Epithelial cell of proximal tubule (primary cell): ENCODE measurements around the gene FAM163B. TPM values are rescaled to one million over a fixed set of nuclear protein-coding genes. Genes with fewer than 3 reads are reported as not detected.
A peak's percentile ranks its signal among the peaks of the same experiment; 100 is the strongest.

Experiments used
- DNase-seq: peaks from one replicate; pipeline ENCODE4 v3.0.0-alpha.2; 2011; ENCODE audit warnings: low read depth
- H3K4me3 ChIP-seq: 2 replicates; pipeline ENCODE4 v1.5.1; 2011; ENCODE audit warnings: low read depth, mild to moderate bottlenecking, low read length
- CTCF ChIP-seq: conservative IDR thresholded peaks from 2 replicates; pipeline ENCODE4 v1.5.1; 2012; ENCODE audit warnings: low read depth, mild to moderate bottlenecking, low read length
- total RNA-seq: library from RNA; depleted of rRNA; stranded (reverse); fragments of >200 nt; gene quantifications from 2 replicates; pipeline ENCODE4 v1.2.3, GENCODE V29; 2015

Gene FAM163B
- total RNA-seq, 1 donor from 2014 or later = not detected

GRCh38 chr9:133592731-133593409 is 16.3 kb downstream of the FAM163B start:
- peak; percentile 15 for TF ChIP-seq CTCF
- H3K4me3 ChIP-seq = no peak overlapping the region
- DNase-seq = no peak

DNA sequence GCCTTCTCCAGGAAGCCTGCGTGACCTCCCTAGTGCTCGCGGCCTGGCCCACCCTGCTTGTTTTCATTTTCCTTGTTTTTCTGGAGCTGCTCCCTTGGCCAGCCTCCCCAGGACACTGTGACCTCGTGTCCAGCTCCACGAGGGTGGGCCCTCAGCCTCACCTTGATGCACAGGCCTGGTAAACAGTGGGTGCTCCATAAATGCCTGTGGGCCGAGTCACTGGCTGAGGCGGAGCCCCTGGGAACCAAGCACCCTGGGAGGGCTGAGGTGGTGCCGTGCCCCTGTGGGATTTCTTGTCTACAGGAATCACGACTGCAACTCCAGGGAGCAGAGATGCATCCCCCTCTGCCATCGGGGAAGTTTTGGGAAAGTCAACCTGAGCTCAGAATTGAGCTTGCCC is 17.2 kb downstream of the FAM163B start:
- H3K4me3 ChIP-seq = no peak overlapping the region
- TF ChIP-seq CTCF = no peak
- DNase-seq = no peak

GRCh38 chr9:133591116-133591910 is 17.9 kb downstream of the FAM163B start:
- no peak for DNase-seq
- H3K4me3 ChIP-seq = no peak overlapping the region
- no peak for TF ChIP-seq CTCF

DNA sequence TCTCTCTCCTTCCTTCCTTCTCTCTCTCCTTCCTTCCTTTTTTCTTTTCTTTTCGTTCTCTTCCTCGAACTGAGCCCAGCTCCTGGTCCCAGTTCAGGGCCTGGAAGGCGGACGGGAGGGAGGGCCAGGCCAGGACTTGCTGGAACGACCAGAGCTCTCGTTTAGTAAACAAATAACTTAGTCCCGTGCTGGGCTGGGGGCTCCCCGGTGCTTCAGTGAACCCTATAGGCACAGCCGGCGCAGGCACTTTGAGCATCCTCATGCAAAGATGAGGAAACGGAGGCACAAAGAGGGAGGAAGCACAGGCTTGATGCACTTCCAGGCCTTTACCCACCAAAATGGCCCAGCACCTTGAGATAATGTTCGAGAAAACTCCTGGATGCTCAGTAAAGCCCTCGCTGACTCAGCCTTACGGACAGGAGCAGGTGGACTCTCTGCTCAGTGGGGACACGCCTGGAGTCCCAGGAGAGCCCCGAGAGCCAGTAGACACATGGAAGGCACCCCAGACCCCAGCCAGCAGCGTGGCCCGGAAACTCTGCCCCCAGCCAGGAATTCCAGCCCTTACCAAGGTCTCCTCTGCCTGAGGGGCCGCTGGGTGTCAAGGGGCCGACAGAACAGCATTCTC is 18.8 kb downstream of the FAM163B start:
- H3K4me3 ChIP-seq = no peak overlapping the region
- TF ChIP-seq CTCF = no peak
- DNase-seq = no peak

DNA sequence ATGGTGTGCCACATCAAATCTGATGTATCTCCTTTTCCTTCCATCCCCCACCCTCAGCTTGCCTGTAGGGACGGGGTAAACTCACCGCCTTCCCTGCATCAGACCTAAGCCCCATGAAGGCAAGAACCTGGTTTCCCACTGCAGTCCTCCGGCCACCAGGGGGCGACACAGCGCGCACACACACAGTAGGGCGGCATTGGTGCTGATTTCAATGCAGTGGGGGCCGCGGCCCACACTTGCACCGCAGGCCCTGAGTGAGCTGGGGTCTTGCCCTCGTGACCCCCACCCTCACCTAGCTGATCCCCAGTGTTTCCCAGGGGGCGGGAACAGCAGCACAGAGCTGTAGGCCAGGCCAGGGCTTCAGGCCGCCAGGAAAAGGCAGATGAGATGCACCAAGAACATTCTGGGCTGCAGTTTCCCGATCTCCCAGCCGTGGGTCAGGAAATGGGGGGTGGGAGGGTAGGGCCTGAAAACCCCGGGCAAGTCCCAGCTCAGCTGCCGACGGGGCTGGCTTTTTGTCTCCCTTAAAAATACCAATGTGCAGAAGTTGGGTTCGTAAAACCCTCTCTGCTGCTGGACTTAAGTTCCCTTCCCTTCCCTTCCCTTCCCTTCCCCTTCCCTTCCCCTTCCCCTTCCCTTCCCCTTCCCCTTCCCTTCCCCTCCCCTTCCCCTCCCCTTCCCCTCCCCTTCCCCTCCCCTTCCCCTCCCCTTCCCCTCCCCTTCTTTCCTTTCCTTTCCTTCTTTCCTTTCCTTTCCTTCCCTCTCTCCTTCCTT is 19.5 kb downstream of the FAM163B start:
- TF ChIP-seq CTCF = peak; percentile 42
- DNase-seq = no peak
- H3K4me3 ChIP-seq = no peak overlapping the region

DNA sequence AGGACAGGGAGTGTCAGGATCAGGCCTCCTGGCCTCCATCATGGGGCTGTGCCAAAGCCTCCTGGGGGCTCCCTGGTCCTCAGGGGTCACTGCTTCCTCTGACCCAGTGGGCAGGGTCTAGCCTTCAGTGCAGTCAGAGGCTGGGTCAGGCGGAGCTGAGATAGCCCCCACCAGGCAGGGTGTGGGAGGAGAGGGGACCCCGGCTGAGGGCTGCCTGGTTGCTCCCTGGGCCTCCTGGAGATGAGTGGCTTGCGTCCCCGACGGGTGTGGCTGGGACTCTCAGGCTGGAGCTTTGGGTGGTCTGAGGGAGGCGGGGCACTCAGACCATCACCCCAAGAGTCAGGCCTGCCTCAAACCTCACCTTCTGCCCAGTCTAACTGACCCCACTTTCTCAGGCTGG is 21.7 kb downstream of the FAM163B start:
- TF ChIP-seq CTCF = no peak
- H3K4me3 ChIP-seq = no peak overlapping the region
- no peak for DNase-seq
